K562 (cell line): ENCODE data around the gene SYNCRIP. TPM values are rescaled to one million over a fixed set of nuclear protein-coding genes. Genes with fewer than 3 reads are reported as not detected.
A peak's percentile ranks its signal among the peaks of the same experiment; 100 is the strongest.

Source experiments
- ARNT ChIP-seq, 2 experiments: fragments of 450-650 bp; IDR thresholded peaks; 2 replicates each; pipeline ENCODE4 v1.6.1; 2016; ENCODE audit warnings: mild to moderate bottlenecking in 1 of 2
- CREB5 ChIP-seq: fragments of 250-450 bp; sonication (Bioruptor Pico); IDR thresholded peaks from 2 replicates; pipeline ENCODE4 v1.5.0; 2020; ENCODE audit warnings: mild to moderate bottlenecking
- ELF4 ChIP-seq: fragments of 450-650 bp; formaldehyde crosslinking; IDR thresholded peaks from 2 replicates; pipeline ENCODE4 v1.4.0; 2022; ENCODE audit warnings: missing genetic modification characterization
- GMEB1 ChIP-seq: fragments of 250-450 bp; sonication (Bioruptor Pico); IDR thresholded peaks from 2 replicates; pipeline ENCODE4 v1.4.0; 2020; ENCODE audit warnings: mild to moderate bottlenecking
- HDGF ChIP-seq: fragments of 450-650 bp; IDR thresholded peaks from 2 replicates; pipeline ENCODE4 v1.6.1; 2016
- HLTF ChIP-seq: fragments of 450-650 bp; IDR thresholded peaks from 2 replicates; pipeline ENCODE4 v1.6.1; 2016
- MEF2A ChIP-seq: IDR thresholded peaks from 2 replicates; pipeline ENCODE4 v1.6.1; 2011; ENCODE audit warnings: low read depth, mild to moderate bottlenecking, low read length, moderate library complexity; ENCODE audit not compliant: control insufficient read depth
- NONO ChIP-seq, 2 experiments: fragments of 200-400 bp in 1 of 2; fragments of 450-650 bp in 1 of 2; formaldehyde crosslinking in 1 of 2; IDR thresholded peaks; 2 replicates each; pipeline ENCODE4 v1.6.1; 2017; ENCODE audit warnings: low read depth in 2 of 2, mild to moderate bottlenecking in 2 of 2, moderate library complexity in 2 of 2, low read length in 1 of 2
- PHF20 ChIP-seq: fragments of 450-650 bp; IDR thresholded peaks from 2 replicates; pipeline ENCODE4 v1.6.1; 2018; ENCODE audit not compliant: partially characterized antibody
- PYGO2 ChIP-seq: fragments of 450-650 bp; IDR thresholded peaks from 2 replicates; pipeline ENCODE4 v1.6.1; 2016; ENCODE audit warnings: mild to moderate bottlenecking, missing genetic modification characterization, moderate library complexity, missing compliant biosample characterization
- RBBP5 ChIP-seq: fragments of 200-600 bp; sonication (generic); IDR thresholded peaks from 2 replicates; pipeline ENCODE4 v1.6.1; 2012; ENCODE audit warnings: borderline replicate concordance, mild to moderate bottlenecking, low read length, control low read depth, inconsistent platforms; ENCODE audit not compliant: insufficient read depth, poor library complexity, severe bottlenecking
- RBM25 ChIP-seq: fragments of 200-400 bp; formaldehyde crosslinking; IDR thresholded peaks from 2 replicates; pipeline ENCODE4 v1.6.1; 2018; ENCODE audit warnings: low read length, low read depth, moderate library complexity; ENCODE audit not compliant: severe bottlenecking
- SAFB2 ChIP-seq: fragments of 200-400 bp; formaldehyde crosslinking; IDR thresholded peaks from 2 replicates; pipeline ENCODE4 v1.6.1; 2018; ENCODE audit warnings: borderline replicate concordance, low read length, low read depth, moderate library complexity; ENCODE audit not compliant: severe bottlenecking
- SNIP1 ChIP-seq: fragments of 450-650 bp; IDR thresholded peaks from 2 replicates; pipeline ENCODE4 v1.7.1; 2017; ENCODE audit warnings: low read depth, mild to moderate bottlenecking
- SUPT5H ChIP-seq: fragments of 450-650 bp; IDR thresholded peaks from 2 replicates; pipeline ENCODE4 v1.6.1; 2016
- TAF7 ChIP-seq: fragments of 450-650 bp; IDR thresholded peaks from 2 replicates; pipeline ENCODE4 v1.6.1; 2016; ENCODE audit warnings: missing genetic modification characterization, missing compliant biosample characterization
- THAP12 ChIP-seq: fragments of 250-450 bp; sonication (Bioruptor Pico); IDR thresholded peaks from 2 replicates; pipeline ENCODE4 v1.9.0; 2021; ENCODE audit warnings: mild to moderate bottlenecking, inconsistent platforms
- TRIM24 ChIP-seq, 2 experiments: fragments of 450-650 bp; IDR thresholded peaks; 2 replicates each; pipeline ENCODE4 v1.6.1; 2016
- USF1 ChIP-seq: sonication (generic); formaldehyde crosslinking; IDR thresholded peaks from 2 replicates; pipeline ENCODE4 v1.9.0; 2022; ENCODE audit warnings: mild to moderate bottlenecking, missing genetic modification reagents
- XRCC3 ChIP-seq: fragments of 450-650 bp; IDR thresholded peaks from 2 replicates; pipeline ENCODE4 v1.6.1; 2017; ENCODE audit warnings: mild to moderate bottlenecking, moderate library complexity
- ZNF408 ChIP-seq: fragments of 250-450 bp; sonication (Bioruptor Pico); IDR thresholded peaks from 2 replicates; pipeline ENCODE4 v1.4.0; 2020; ENCODE audit warnings: low read depth, mild to moderate bottlenecking, moderate library complexity
- ZNF695 ChIP-seq: fragments of 450-650 bp; formaldehyde crosslinking; IDR thresholded peaks from 2 replicates; pipeline ENCODE4 v1.4.0; 2020; ENCODE audit warnings: mild to moderate bottlenecking, moderate library complexity
- ZNF76 ChIP-seq: fragments of 250-450 bp; sonication (Bioruptor Pico); IDR thresholded peaks from 2 replicates; pipeline ENCODE4 v1.4.0; 2020; ENCODE audit warnings: mild to moderate bottlenecking, moderate library complexity, borderline replicate concordance
- polyA plus RNA-seq, 8 experiments: library from polyadenylated mRNA; depleted of rRNA in 4 of 8; stranded (reverse) in 5 of 8; unstranded in 3 of 8; fragments of >200 nt; fragmentation: Nextera tagmentation in 2 of 8; fragmentation: Illumina TruSeq in 1 of 8; extraction: Ambion mirVana in 2 of 8; extraction: Trizol in 1 of 8; gene quantifications; 2 replicates each; pipeline versions ENCODE4 v1.2.1 to v1.2.3, GENCODE V29; 2011 to 2014; ENCODE audit warnings: inconsistent platforms in 1 of 8, missing spikeins in 1 of 8
- total RNA-seq, 7 experiments: library from RNA; depleted of rRNA in 6 of 7; stranded (reverse); fragments of >200 nt in 6 of 7; fragmentation: Illumina TruSeq in 2 of 7; extraction: Trizol in 2 of 7; gene quantifications; 2 replicates each; pipeline versions ENCODE4 v1.2.1 to v1.2.3, GENCODE V29; 2011 to 2021; ENCODE audit warnings: low replicate concordance in 1 of 7

The SYNCRIP gene
- total and polyA plus RNA-seq, 9 of the 15 experiments (the other 6 are each of a cell fraction or from before 2014, with no cell fraction given), result 46.5 to 295 (median 140) TPM

- peak; percentile 86 for TF ChIP-seq TAF7 (tag)
- no peak for TF ChIP-seq SNIP1
- 0 out of 2 replicates have a peak, but pooled peaks have one; percentile 44 for TF ChIP-seq HDGF
- peak; percentile 98 for TF ChIP-seq GMEB1 (CRISPR knock-in tag)
- no peak for TF ChIP-seq RBM25
- TF ChIP-seq RBBP5, result peak; percentile 89
- TF ChIP-seq USF1 (CRISPR knock-in tag), result no peak; the same call in 1 of the 2 replicates
- peak; percentile 69 to 86; a peak in 3 of 4 replicates for TF ChIP-seq ARNT (IDR thresholded peaks at IDR 0.05)
- TF ChIP-seq PHF20, result peak; percentile 52
- TF ChIP-seq ZNF76 (CRISPR knock-in tag), result no peak
- no peak for TF ChIP-seq XRCC3
- TF ChIP-seq SUPT5H, result peak; percentile 100
- no peak for TF ChIP-seq MEF2A
- TF ChIP-seq ZNF695, result no peak
- TF ChIP-seq ELF4 (CRISPR knock-in tag), result peak; percentile 89; the same call in 1 of the 2 replicates
- TF ChIP-seq TRIM24 (IDR thresholded peaks at IDR 0.05), result peak; percentile 62 to 66; a peak in 3 of 4 replicates
- no peak for TF ChIP-seq SAFB2
- TF ChIP-seq THAP12 (CRISPR knock-in tag), result peak; percentile 76
- 0 out of 2 replicates have a peak, but pooled peaks have one; percentile 20 for TF ChIP-seq CREB5 (CRISPR knock-in tag)
- TF ChIP-seq ZNF408, result no peak
- peak; percentile 99 for TF ChIP-seq HLTF
- TF ChIP-seq PYGO2 (tag), result no peak
- TF ChIP-seq NONO (IDR thresholded peaks at IDR 0.05; ENCODE audit: low read depth in 2 of 2, low read length in 1 of 2), result no peak
Observed at GRCh38 chr6:85642774-85643536, at the start of gene SYNCRIP (continued).
